GM12878 (cell line): ENCODE data around the gene CNST. TPM values are rescaled to one million over a fixed set of nuclear protein-coding genes. Genes with fewer than 3 reads are reported as not detected.
"Not testable (repeated sequence)": the region's sequence is repeated elsewhere in the genome, so short reads cannot be mapped to it uniquely, and the experiment has no call there.

Source experiments
- ATAC-seq: fragments of 200-7000 bp; cut with Tn5 transposase; 3 replicates; pipeline ENCODE4 v1.9.1; 2020; ENCODE audit warnings: mild to moderate bottlenecking, moderate library complexity
- BruUV-seq: library from RNA; stranded (reverse); fragments of 400-500 nt; replicated peaks from 2 replicates; lab custom pipeline; 2021; lab: Mats Ljungman, UMichigan
- CTCF ChIA-PET: fragments of 300-600 bp; sonication (Branson Sonifier 250); formaldehyde crosslinking; extraction: SDS; loops from one replicate; lab custom pipeline; 2021; ENCODE audit warnings: inconsistent platforms; lab: Yijun Ruan, JAX
- POLR2A ChIA-PET: fragments of 350-600 bp; formaldehyde crosslinking; extraction: SDS; loops from one replicate; lab custom pipeline; 2021; ENCODE audit warnings: inconsistent platforms; lab: Charles Lee
- RAD21 ChIA-PET: fragments of 300-600 bp; sonication (Branson Sonifier 250); formaldehyde crosslinking; loops from one replicate; lab custom pipeline; 2023; ENCODE audit warnings: antibody characterized with exemption; ENCODE audit not compliant: unreplicated experiment; lab: Charles Lee
- SMC1A ChIA-PET: fragments of 300-600 bp; sonication (Branson Sonifier 250); formaldehyde crosslinking; loops from one replicate; lab custom pipeline; 2023; ENCODE audit not compliant: unreplicated experiment, uncharacterized antibody; lab: Charles Lee
- DNase-seq: peaks from one replicate; pipeline ENCODE4 v3.0.0-alpha.2; 2011; ENCODE audit warnings: low read depth, low spot score
- FAIRE-seq: peaks from 3 replicates; lab custom pipeline; 2011; peaks lifted over from hg19 to GRCh38; lab: Jason Lieb, UNC
- H2AFZ ChIP-seq: 2 replicates; pipeline ENCODE4 v1.6.0; 2011; ENCODE audit warnings: low read depth, low read length, control low read depth; ENCODE audit not compliant: control insufficient read depth
- H3K27ac ChIP-seq: 2 replicates; pipeline ENCODE4 v1.5.1; 2011; ENCODE audit warnings: control low read depth; ENCODE audit not compliant: control insufficient read depth, insufficient read depth
- H3K27me3 ChIP-seq, 2 experiments: replicated peaks in 1 of 2; 2 replicates each; pipeline versions ENCODE4 v1.6.0 to v1.6.1; 2011; ENCODE audit warnings: low read length in 1 of 2; ENCODE audit not compliant: control insufficient read depth in 2 of 2, insufficient read depth in 2 of 2
- H3K36me3 ChIP-seq, 2 experiments: 2 replicates each; pipeline ENCODE4 v1.5.1; 2011; ENCODE audit warnings: low read length in 1 of 2; ENCODE audit not compliant: control insufficient read depth in 2 of 2, insufficient read depth in 2 of 2
- H3K4me1 ChIP-seq: 2 replicates; pipeline ENCODE4 v1.6.1; 2011; ENCODE audit warnings: mild to moderate bottlenecking, low read length, moderate library complexity, mixed read lengths; ENCODE audit not compliant: control insufficient read depth, insufficient read depth
- H3K4me2 ChIP-seq: 2 replicates; pipeline ENCODE4 v1.6.0; 2011; ENCODE audit warnings: control low read depth; ENCODE audit not compliant: control insufficient read depth, insufficient read depth
- H3K4me3 ChIP-seq: fragments of 200-600 bp; sonication (generic); 2 replicates; pipeline ENCODE4 v1.5.1; 2016
- H3K79me2 ChIP-seq: 2 replicates; pipeline ENCODE4 v1.6.0; 2011; ENCODE audit warnings: low read length; ENCODE audit not compliant: control insufficient read depth, insufficient read depth
- H3K9ac ChIP-seq: 2 replicates; pipeline ENCODE4 v1.8.0; 2011; ENCODE audit warnings: low read length, control low read depth, mixed read lengths; ENCODE audit not compliant: control insufficient read depth, insufficient read depth
- H3K9me3 ChIP-seq: replicated peaks from 3 replicates; pipeline ENCODE4 v1.5.1; 2011; ENCODE audit warnings: mild to moderate bottlenecking, low read length; ENCODE audit not compliant: control insufficient read depth, insufficient read depth
- H4K20me1 ChIP-seq: 2 replicates; pipeline ENCODE4 v1.6.0; 2011; ENCODE audit not compliant: control insufficient read depth, insufficient read depth
- ZBTB33 ChIP-seq: fragments of 450-650 bp; IDR thresholded peaks from 2 replicates; pipeline ENCODE4 v1.6.1; 2017; ENCODE audit warnings: mild to moderate bottlenecking
- WGBS: methylation state at CpG from one replicate; pipeline ENCODE4 v1.1.6; 2016; ENCODE audit warnings: low lambda C conversion rate; ENCODE audit not compliant: insufficient replicate concordance, insufficient coverage; ENCODE audit errors: missing lambda C conversion rate; 5-methylcytosine and 5-hydroxymethylcytosine counted together
- in situ Hi-C: fragments of 300-500 bp; cut with MboI; formaldehyde crosslinking; loops from 9 replicates; pipeline ENCODE4 v1.14.3; 2018; ENCODE audit warnings: mixed read lengths
- intact Hi-C: fragments of 100-400 bp; cut with micrococcal nuclease; formaldehyde crosslinking; loops from one replicate; pipeline ENCODE4 v1.14.2; 2022; ENCODE audit not compliant: unreplicated experiment
- polyA plus RNA-seq, 11 experiments: library from polyadenylated mRNA; depleted of rRNA in 4 of 11; unstranded in 6 of 11; stranded (reverse) in 5 of 11; fragments of >200 nt; fragmentation: Nextera tagmentation in 4 of 11; fragmentation: Illumina TruSeq in 1 of 11; extraction: Ambion mirVana in 4 of 11; extraction: Trizol in 1 of 11; gene quantifications; 1 replicate in 1 of 11; 2 replicates in 10 of 11; pipeline versions ENCODE4 v1.2.1 to v1.2.3, GENCODE V29; 2011 to 2016; ENCODE audit warnings: inconsistent platforms in 2 of 11, missing spikeins in 2 of 11, low read depth in 1 of 11
- total RNA-seq, 4 experiments: library from RNA; depleted of rRNA in 3 of 4; stranded (reverse); fragments of >200 nt in 3 of 4; fragmentation: Illumina TruSeq in 1 of 4; extraction: Trizol in 1 of 4; gene quantifications; 2 replicates each; pipeline versions ENCODE4 v1.2.1 to v1.2.3, GENCODE V29; 2013 to 2021

Gene CNST
- total and polyA plus RNA-seq, 10 of the 15 experiments (the other 5 are each of a cell fraction or from before 2014, with no cell fraction given), result 4.8 to 16.2 (median 12.3) TPM

DNA sequence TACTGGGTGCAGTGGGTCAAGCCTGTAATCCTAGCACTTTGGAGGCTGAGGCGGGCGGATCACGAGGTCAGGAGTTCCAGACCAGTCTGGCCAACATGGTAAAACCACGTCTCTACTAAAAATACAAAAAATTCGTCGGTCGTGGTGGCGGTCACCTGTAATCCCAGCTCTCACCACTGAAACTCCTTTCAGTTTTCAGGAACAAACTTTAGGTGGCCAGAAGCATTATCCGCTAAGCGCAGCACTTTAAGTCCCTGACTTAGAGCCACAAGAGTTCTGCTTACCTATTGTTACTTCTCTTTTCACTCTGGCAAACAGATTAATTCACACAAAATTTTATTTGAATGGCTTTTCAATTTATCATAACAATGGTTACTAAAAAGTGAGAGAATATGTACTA, 5.4 kb upstream of the CNST start:
- H2AFZ ChIP-seq, RAD21 ChIA-PET, H3K9ac ChIP-seq, H3K4me2 ChIP-seq, in situ Hi-C loops, H3K4me1 ChIP-seq, POLR2A ChIA-PET, H3K4me3 ChIP-seq, H3K9me3 ChIP-seq, BruUV-seq, H3K27ac ChIP-seq, DNase-seq, ATAC-seq, H4K20me1 ChIP-seq, H3K27me3 ChIP-seq, SMC1A ChIA-PET, intact Hi-C loops: not testable (repeated sequence)
- TF ChIP-seq ZBTB33, result 0 out of 2 replicates have a peak, but pooled peaks have one; percentile 64
- Histone ChIP-seq H3K79me2 (peaks cover 27% of the 10 kb centered on the region), H3K36me3 (peaks cover 0 to 14% of the 10 kb centered on the region in 2 experiments)
- 98% methylated on average over 10 of the region's 10 CpGs for WGBS
- FAIRE-seq, result peak; percentile 47
- CTCF ChIA-PET, result interaction anchor here (0.7 kb wide), 1 partner anchor 1408 kb away, joined by 3 read pairs; no protein-coding TSS in a partner anchor
